Osteocyte (in vitro differentiated cells): ENCODE measurements around the gene UBE2H. TPM values are rescaled to one million over a fixed set of nuclear protein-coding genes. Genes with fewer than 3 reads are reported as not detected.
"Not testable (repeated sequence)": the region's sequence is repeated elsewhere in the genome, so short reads cannot be mapped to it uniquely, and the experiment has no call there.

Experiments
- DNase-seq: peaks from one replicate; pipeline ENCODE4 v3.0.0; 2021; ENCODE audit warnings: mixed read lengths; ENCODE audit not compliant: unreplicated experiment; ENCODE audit errors: extremely low spot score
- H3K27ac Mint-ChIP-seq: one replicate; pipeline ENCODE4 v1.8.0; 2021; ENCODE audit warnings: mild to moderate bottlenecking, mixed read lengths; ENCODE audit not compliant: unreplicated experiment
- H3K27me3 Mint-ChIP-seq: one replicate; pipeline ENCODE4 v1.8.0; 2021; ENCODE audit warnings: mixed read lengths; ENCODE audit not compliant: unreplicated experiment
- H3K36me3 Mint-ChIP-seq: one replicate; pipeline ENCODE4 v1.8.0; 2021; ENCODE audit warnings: mixed read lengths; ENCODE audit not compliant: unreplicated experiment
- H3K4me1 Mint-ChIP-seq: one replicate; pipeline ENCODE4 v1.8.0; 2021; ENCODE audit warnings: mixed read lengths; ENCODE audit not compliant: unreplicated experiment
- H3K4me3 Mint-ChIP-seq: one replicate; pipeline ENCODE4 v1.8.0; 2021; ENCODE audit warnings: mild to moderate bottlenecking, moderate library complexity, mixed read lengths; ENCODE audit not compliant: unreplicated experiment
- H3K9me3 Mint-ChIP-seq: one replicate; pipeline ENCODE4 v1.8.0; 2021; ENCODE audit warnings: mixed read lengths; ENCODE audit not compliant: unreplicated experiment
- total RNA-seq: library from RNA; stranded (reverse); gene quantifications from 2 replicates; pipeline ENCODE4 v1.2.1, GENCODE V29; 2021
- TF ChIP-seq, protein P1 (sequence below): fragments of 200-600 bp; sonication (generic); IDR thresholded peaks from 2 replicates; pipeline ENCODE4 v1.5.0; 2021; ENCODE audit warnings: antibody characterized with exemption, mild to moderate bottlenecking, moderate library complexity

Gene UBE2H
- total RNA-seq, 1 donor from 2014 or later: 160 TPM

DNA sequence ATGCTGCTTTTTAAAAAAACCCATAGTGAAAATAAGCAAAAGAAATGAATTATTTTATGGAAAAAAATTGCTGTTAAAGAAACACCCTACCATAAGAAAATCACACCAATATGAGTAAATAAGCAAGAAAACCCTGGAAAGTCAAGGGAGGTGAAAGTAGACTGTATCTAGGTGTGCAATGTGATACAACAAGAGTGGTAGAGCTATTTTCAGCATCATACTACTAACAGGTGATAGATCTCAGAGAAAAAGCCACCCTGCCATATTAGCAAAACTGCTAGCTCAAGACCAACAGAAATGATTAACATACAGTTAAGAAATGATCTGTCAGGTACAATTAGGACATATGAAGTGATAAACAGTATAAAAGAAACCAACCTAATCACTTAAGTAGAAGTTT is 54.8 kb downstream of the UBE2H start:
- no peaks in the 10 kb centered on the region for H3K27me3 Mint-ChIP-seq

DNA sequence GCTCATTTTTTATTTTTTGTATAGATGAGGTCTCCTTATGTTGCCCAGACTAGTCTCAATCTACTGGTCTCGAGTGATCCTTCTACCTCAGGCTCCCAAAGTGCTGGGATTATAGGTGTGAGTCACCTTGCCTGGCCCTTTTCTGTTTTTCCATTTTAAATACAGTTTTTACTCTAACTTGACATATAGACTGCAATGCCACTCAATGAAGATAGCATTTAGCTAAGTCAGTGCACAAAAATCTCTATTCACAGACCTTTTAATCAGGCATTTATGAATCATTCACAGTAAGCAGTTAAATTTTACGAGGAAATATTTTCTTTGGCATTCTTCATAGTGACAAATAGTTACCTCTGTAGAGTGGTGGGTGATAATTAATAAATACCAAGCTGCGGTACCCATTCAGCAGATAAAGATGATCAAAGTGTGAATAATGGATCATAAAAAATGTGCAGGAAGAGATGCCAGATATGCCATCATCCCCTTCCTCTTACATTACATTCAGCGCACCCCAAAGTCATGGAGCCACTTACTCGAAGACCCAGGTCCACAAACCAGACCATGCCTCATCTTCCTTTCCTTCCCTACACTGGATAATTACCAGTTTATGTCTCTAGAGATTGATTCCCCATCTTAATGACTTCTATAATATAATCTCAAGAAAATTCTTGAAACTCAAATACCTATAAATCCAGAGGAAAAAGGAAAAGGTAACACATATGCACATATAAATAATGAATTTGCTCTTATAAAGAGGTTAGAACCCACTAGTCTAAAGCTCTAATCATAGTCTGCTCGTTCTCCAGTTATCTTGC is 56.0 kb downstream of the UBE2H start:
- peaks cover 23% of the 10 kb centered on the region for H3K36me3 Mint-ChIP-seq
- H3K4me1 Mint-ChIP-seq: peaks cover 31% of the 10 kb centered on the region
- no peaks in the 10 kb centered on the region for H3K9me3 Mint-ChIP-seq
- no peak overlapping the region for H3K27ac Mint-ChIP-seq
- no peaks in the 10 kb centered on the region for H3K27me3 Mint-ChIP-seq
- H3K4me3 Mint-ChIP-seq: no peak overlapping the region
- TF ChIP-seq, protein P1, sequence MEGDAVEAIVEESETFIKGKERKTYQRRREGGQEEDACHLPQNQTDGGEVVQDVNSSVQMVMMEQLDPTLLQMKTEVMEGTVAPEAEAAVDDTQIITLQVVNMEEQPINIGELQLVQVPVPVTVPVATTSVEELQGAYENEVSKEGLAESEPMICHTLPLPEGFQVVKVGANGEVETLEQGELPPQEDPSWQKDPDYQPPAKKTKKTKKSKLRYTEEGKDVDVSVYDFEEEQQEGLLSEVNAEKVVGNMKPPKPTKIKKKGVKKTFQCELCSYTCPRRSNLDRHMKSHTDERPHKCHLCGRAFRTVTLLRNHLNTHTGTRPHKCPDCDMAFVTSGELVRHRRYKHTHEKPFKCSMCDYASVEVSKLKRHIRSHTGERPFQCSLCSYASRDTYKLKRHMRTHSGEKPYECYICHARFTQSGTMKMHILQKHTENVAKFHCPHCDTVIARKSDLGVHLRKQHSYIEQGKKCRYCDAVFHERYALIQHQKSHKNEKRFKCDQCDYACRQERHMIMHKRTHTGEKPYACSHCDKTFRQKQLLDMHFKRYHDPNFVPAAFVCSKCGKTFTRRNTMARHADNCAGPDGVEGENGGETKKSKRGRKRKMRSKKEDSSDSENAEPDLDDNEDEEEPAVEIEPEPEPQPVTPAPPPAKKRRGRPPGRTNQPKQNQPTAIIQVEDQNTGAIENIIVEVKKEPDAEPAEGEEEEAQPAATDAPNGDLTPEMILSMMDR: no peak
- no peak for DNase-seq

More for the DNA sequence above, 54.8 kb downstream of the UBE2H start:
- Mint-ChIP-seq H3K4me1 (peaks cover 31% of the 10 kb centered on the region), H3K36me3 (peaks cover 23% of the 10 kb centered on the region), H3K9me3 (no peaks in the 10 kb centered on the region), H3K27ac (no peak overlapping the region), H3K4me3 (no peak overlapping the region)
- no peak for DNase-seq
- TF ChIP-seq, protein P1: no peak

DNA sequence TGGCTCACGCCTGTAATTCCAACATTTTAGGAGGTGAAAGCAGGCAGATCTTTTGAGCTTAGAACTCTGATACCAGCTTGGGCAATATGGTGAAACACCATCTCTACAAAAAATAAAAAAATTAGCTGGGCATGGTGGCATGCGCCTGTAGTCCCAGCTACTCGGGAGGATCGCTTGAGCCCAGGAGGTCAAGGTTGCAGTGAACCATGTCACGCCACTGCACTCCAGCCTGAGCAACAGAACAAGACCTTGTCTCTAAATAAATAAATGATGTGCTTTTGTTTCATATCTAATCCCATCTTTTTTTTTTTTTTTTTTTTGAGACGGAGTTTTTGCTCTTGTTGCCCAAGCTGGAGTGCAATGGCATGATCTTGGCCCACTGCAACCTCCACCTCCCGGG is 58.6 kb downstream of the UBE2H start:
- H3K9me3 Mint-ChIP-seq, H3K27ac Mint-ChIP-seq, H3K27me3 Mint-ChIP-seq, DNase-seq, H3K4me3 Mint-ChIP-seq: not testable (repeated sequence)
- Mint-ChIP-seq H3K4me1 (peaks cover 26% of the 10 kb centered on the region), H3K36me3 (peaks cover 15% of the 10 kb centered on the region)

- no peak overlapping the region for H3K4me3 Mint-ChIP-seq
Observed at GRCh38 chr7:129890090-129890489, 62.7 kb downstream of the UBE2H start.

GRCh38 chr7:129889133-129889844 is 63.5 kb downstream of the UBE2H start:
- no peak overlapping the region for H3K27ac Mint-ChIP-seq
- peaks cover 17% of the 10 kb centered on the region for H3K36me3 Mint-ChIP-seq
- peaks cover 26% of the 10 kb centered on the region for H3K4me1 Mint-ChIP-seq
- DNase-seq: no peak
- no peaks in the 10 kb centered on the region for H3K9me3 Mint-ChIP-seq
- no peaks in the 10 kb centered on the region for H3K27me3 Mint-ChIP-seq
- no peak overlapping the region for H3K4me3 Mint-ChIP-seq
- TF ChIP-seq, protein P1: no peak

More at GRCh38 chr7:129890090-129890489, 62.7 kb downstream of the UBE2H start:
- TF ChIP-seq, protein P1: no peak
- no peak for DNase-seq
- peaks cover 27% of the 10 kb centered on the region for H3K4me1 Mint-ChIP-seq
- H3K9me3 Mint-ChIP-seq: no peaks in the 10 kb centered on the region
- H3K27ac Mint-ChIP-seq: no peak overlapping the region
- peaks cover 19% of the 10 kb centered on the region for H3K36me3 Mint-ChIP-seq
- H3K27me3 Mint-ChIP-seq: no peaks in the 10 kb centered on the region
